Hepatic stellate cell (primary cell): ENCODE results near the gene LRRC9.
"Not testable (repeated sequence)": the region's sequence is repeated elsewhere in the genome, so short reads cannot be mapped to it uniquely, and the experiment has no call there.

Experiments
- DNase-seq: peaks from one replicate; pipeline ENCODE4 v3.0.0; 2011; ENCODE audit warnings: low spot score

Gene LRRC9

DNA sequence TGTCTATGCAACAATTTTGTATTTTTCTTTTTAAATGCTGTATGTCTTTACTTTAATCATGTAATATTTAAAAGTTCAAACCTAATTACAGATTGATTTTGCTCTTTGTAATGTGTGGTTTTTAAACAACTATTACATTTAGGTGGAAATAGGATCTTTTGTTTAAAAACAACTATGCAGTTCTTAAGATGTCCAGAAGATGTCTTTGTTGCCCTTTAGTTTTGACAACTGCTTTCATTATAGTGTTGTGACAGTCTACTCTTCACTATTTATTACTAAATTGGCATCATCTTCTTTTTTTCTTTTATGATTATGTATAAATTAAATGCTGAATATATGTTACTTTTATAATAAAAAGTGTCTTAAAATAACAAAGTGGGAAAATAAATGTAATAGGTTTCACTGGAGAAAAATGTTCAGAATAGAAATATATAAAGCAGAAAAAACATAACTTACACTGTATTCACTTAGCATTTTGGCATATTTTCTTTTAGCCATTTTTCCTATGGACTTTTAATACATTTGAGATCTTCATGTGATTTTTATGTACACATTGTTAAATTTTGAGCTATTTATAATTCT, 144.6 kb downstream of the LRRC9 start:
- DNase-seq: peak; percentile 4

- no peak for DNase-seq
Measured at GRCh38 chr14:60067882-60068281, 147.9 kb downstream of the LRRC9 start.

DNA sequence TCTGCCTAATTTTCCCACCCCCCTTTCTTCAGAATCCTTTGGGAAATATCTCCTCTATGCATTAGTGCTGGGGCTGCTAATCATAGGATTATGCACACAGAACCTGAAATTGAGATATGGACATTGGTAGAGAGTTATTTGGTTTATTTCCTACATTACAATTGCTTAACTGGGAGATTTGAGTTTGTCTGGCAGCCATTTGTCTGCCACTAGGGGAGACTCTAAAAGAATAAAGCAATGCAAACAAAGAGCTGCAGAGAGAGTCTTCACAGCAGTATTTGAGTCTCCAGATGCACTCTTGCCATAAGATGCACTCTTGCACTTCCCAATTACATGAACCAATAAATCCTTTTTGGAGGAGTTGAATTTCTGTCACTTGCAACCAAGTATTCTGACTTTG, 159.8 kb downstream of the LRRC9 start:
- DNase-seq: no peak

DNA sequence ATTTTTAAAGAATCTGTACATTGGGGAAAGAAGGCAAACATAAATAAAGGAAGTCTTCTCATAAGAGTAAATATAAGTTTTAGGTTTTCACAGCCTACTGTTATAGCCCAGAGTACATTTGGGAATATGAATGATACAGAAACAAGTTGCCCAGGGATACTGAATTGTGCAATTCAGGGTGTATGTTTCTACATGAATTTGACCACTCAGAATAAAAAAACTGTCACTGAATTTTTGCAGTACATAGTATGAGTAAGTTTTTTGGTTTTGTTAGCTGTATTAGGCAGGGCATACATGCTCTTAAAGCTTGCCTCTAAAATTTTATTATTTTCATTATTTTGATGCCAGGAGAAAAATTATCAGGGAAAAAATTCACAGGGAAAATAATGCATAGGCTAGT, 165.1 kb downstream of the LRRC9 start:
- DNase-seq: no peak

GRCh38 chr14:60085693-60086092, 165.7 kb downstream of the LRRC9 start:
- no peak for DNase-seq

DNA sequence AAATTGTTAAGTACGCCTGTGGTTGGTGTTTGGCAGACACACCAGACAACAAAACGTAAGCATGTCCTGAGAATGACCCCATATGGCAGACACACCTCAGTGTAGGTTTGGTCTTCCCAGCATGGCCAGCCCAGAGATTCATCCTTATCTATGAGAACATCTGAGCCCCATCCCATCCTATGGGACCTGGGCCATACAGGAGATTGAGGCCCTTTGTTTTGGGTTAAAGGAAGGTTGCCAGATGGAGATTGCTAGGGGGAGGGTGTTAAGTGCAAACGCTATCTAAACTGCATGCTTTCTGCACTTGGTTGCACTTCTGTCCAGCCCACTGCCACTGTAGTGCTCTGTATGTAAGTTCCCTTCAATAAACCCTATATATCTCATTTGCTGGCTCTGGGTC, 167.7 kb downstream of the LRRC9 start:
- DNase-seq: no peak

- no peak for DNase-seq
Measured at GRCh38 chr14:60089221-60089620, 169.3 kb downstream of the LRRC9 start.

DNA sequence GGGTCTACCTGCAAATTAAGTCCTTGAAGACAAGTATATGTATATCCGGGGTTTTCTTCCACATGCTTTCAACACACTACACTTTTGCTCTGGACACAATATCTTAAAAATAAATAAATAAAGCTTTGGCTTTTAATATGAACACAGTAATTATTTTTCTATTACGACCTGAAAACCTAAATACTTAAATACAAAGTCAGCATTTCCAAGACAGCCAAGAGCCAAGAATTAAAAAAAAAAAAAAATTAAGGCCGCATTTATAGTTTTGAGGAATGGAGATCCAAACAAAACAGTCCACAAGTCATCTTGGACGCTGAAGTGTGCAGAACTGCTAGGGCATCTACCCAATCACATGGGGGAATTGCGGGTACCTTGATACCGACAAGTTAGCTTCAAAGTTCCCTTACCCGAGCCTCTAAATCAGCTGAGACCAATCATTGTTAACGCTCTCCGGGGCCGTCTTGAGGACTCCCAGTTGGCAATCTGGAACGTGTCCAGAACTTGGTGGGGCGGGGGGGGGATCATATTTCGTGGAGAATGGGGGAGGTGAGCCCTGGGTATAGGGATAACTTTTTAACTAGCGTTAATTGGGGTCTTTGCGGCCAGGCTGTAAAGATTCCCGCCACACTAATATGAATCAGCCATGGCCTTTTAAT, 171.0 kb downstream of the LRRC9 start:
- DNase-seq: peak; percentile 61

- peak; percentile 88 for DNase-seq
Measured at GRCh38 chr14:60091550-60092525, 171.9 kb downstream of the LRRC9 start, which contains the start of gene PCNX4. PCNX4 (plus strand) TSS chr14:60091923; CDS start chr14:60107639, 15,716 bp downstream.

- DNase-seq: peak; percentile 22
Measured at GRCh38 chr14:60092526-60092920, 172.6 kb downstream of the LRRC9 start.

DNA sequence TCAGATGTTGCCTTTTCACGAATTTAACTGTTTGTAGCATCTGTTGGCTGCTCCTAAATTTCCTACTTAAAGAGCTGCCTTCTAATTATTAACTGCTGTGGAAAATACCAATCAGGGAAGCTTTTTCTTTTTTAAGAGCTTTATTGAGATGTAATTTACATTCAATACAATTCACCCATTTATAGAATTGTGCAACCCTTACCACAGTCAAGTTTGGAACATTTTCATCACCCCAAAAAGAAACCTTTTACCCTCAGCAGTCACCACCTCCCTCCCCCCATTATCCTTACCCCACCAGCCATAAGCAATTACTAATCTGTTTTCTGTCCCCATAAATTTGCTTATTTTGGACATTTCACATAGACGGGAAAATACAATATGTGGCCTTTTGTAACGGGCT, 173.1 kb downstream of the LRRC9 start:
- DNase-seq: no peak

GRCh38 chr14:60093606-60094005, 173.7 kb downstream of the LRRC9 start:
- no peak for DNase-seq

DNA sequence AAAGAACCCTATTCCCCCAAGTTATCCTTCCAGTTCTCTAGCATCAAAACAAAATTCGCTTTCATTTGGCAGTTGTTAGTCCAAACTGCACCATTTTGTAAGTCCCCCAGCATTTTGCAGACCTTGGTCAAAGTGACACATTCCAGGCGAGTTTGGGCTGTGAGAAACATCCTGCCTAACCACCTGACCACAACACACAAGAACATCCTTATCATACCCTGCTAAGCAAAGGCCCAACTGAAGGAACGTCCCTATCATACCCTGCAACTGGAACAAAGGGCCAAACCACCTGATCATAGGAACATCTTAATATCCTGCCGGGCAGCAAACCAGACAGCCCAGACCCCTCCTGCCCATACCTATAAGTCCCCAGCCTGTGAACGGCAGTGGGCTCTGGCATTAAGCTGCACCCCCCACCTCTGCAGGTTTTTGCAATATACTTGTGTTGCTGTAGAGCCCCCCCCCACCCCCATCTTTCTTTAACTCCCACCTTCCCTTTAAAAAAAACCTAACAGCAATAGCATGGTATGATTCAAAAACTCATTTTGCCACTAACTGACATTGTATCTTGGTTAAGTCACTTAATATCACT, 174.5 kb downstream of the LRRC9 start:
- peak; percentile 31 for DNase-seq

- no peak for DNase-seq
Measured at GRCh38 chr14:60095231-60095630, 175.3 kb downstream of the LRRC9 start.

DNA sequence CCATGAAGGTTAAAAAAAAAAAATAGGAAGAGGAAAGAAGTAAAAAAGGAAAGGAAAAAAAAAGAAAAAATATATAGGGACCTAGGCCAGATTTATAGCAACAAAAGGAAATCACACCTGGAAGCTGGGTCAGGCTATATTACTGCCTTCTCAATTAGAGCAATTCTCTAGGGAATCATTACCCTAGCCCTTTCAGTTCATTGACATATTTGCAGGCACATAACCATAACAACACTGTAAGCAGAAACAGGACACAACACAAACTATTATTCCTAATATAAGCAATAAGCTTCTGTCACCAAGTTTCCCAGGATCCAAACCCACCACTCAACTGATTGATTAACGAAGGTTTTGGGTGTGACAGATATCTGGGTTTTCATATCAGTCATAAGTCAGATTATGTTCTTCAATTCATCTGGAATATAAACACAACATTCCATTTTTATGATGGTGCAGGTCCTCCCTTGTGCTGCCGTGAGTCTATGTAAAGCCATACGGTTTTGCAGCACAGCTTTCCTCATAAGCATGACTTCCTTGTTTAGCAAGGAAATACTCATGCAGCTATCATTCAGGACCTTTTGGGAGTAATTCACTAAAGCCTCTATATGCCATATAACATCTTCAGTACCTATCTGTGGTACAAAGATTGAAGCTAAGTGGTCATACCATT, 176.0 kb downstream of the LRRC9 start:
- DNase-seq: peak; percentile 24

DNA sequence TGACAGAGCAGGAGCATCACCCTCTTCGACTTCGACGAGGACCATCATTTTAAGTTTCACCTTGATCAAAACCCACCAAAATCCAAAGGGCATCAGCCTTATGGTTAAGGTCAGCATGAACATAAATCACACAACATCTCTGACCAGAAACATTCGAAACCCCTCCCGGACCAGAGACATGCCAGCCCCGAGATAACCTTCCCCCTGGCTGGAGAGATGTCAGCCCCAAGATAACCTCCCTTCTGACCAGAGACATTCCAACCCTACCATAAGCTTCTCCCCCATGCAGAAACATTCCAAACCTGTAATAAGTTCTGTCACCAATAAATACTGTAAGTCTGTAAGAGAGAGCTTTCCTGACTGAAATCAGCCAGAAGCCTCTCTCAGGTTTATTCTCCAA, 178.0 kb downstream of the LRRC9 start:
- DNase-seq: no peak

DNA sequence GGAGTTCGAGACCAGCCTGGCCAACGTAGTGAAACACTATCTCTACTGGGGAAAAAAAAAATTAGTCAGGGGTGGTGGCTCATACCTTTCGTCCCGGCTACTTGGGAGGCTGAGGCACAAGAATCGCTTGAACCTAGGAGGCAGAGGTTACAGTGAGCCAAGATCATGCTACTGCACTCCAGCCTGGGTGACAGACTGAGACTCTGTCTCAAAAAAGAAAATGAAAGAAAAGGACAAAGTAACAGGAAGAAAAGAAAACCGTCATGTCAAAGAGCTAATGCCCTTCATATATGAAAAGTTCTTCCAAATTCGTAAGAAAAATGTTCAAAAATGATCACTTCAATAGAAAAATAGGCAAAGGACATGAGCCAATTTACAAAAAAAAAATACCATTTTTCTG, 179.9 kb downstream of the LRRC9 start:
- DNase-seq: not testable (repeated sequence)

- no peak for DNase-seq
Measured at GRCh38 chr14:60101786-60102185, 181.8 kb downstream of the LRRC9 start.

GRCh38 chr14:60102389-60102788, 182.4 kb downstream of the LRRC9 start:
- DNase-seq: peak; percentile 30

DNA sequence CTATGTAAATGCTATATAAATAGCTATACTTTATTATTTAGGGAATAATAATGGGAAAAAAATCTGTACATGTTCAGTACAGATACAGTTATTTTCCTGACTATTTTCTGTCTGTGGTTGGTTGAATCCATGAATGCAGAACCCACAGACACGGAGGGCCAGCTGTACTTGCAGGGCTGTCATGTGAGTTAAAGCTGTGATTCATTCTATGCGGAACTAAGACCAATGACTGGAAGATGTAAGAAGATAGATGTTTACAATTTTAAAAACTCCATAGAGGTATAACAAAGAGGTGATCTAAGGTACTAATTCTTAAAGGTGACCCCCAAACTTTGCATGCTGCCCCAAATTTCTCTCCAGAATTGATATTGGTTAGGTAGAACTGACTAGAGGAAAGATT, 186.4 kb downstream of the LRRC9 start:
- DNase-seq: peak; percentile 40

- DNase-seq: no peak
Measured at GRCh38 chr14:60107477-60107876, 187.5 kb downstream of the LRRC9 start.

GRCh38 chr14:60111732-60112131, 191.8 kb downstream of the LRRC9 start:
- DNase-seq: no peak
